HG02938 (cell line): ENCODE data around the gene RRP1B.
"Not testable (repeated sequence)": the region's sequence is repeated elsewhere in the genome, so short reads cannot be mapped to it uniquely, and the experiment has no call there.

Experiments
- ATAC-seq: cut with Tn5 transposase; IDR thresholded peaks from one replicate; pipeline ENCODE4 v1.9.1; 2021; ENCODE audit warnings: mild to moderate bottlenecking, moderate library complexity; ENCODE audit not compliant: unreplicated experiment

Gene RRP1B

GRCh38 chr21:43669828-43670605, 10.7 kb downstream of the RRP1B start:
- no peak for ATAC-seq

GRCh38 chr21:43675871-43676270, 16.5 kb downstream of the RRP1B start:
- no peak for ATAC-seq

GRCh38 chr21:43676391-43676790, 17.0 kb downstream of the RRP1B start:
- ATAC-seq = no peak

- ATAC-seq = no peak
These were observed 20.6 kb downstream of the RRP1B start for GRCh38 chr21:43679951-43680350.

- not testable (repeated sequence) for ATAC-seq
These were observed 21.1 kb downstream of the RRP1B start for GRCh38 chr21:43680421-43680820.

GRCh38 chr21:43681650-43682049, 22.3 kb downstream of the RRP1B start:
- ATAC-seq = no peak

- ATAC-seq = no peak
These were observed 25.1 kb downstream of the RRP1B start for GRCh38 chr21:43684424-43684823.

- ATAC-seq = no peak
These were observed 27.6 kb downstream of the RRP1B start for GRCh38 chr21:43686811-43687565.

GRCh38 chr21:43687566-43688399, 28.4 kb downstream of the RRP1B start:
- ATAC-seq = no peak

- no peak for ATAC-seq
These were observed 29.5 kb downstream of the RRP1B start for GRCh38 chr21:43688906-43689305.

GRCh38 chr21:43689556-43690337, 30.4 kb downstream of the RRP1B start:
- ATAC-seq = no peak

GRCh38 chr21:43690346-43690745, 31.0 kb downstream of the RRP1B start:
- ATAC-seq = no peak

GRCh38 chr21:43691086-43691795, 31.9 kb downstream of the RRP1B start:
- no peak for ATAC-seq

- ATAC-seq = no peak
These were observed 32.4 kb downstream of the RRP1B start for GRCh38 chr21:43691801-43692200.

- no peak for ATAC-seq
These were observed 33.6 kb downstream of the RRP1B start for GRCh38 chr21:43692949-43693348.

- ATAC-seq = no peak
These were observed 34.6 kb downstream of the RRP1B start for GRCh38 chr21:43693981-43694380.

- no peak for ATAC-seq
These were observed 35.2 kb downstream of the RRP1B start for GRCh38 chr21:43694437-43695079.

- no peak for ATAC-seq
These were observed 36.9 kb downstream of the RRP1B start for GRCh38 chr21:43696214-43696613.
